Fibroblast of the conjunctiva (primary cell): ENCODE results near the gene CDK5RAP1.
A peak's percentile ranks its signal among the peaks of the same experiment; 100 is the strongest.
"Not testable (repeated sequence)": the region's sequence is repeated elsewhere in the genome, so short reads cannot be mapped to it uniquely, and the experiment has no call there.

ENCODE experiments used
- DNase-seq: peaks from one replicate; pipeline ENCODE4 v3.0.0-alpha.2; 2010; ENCODE audit warnings: low read depth

Gene CDK5RAP1

DNA sequence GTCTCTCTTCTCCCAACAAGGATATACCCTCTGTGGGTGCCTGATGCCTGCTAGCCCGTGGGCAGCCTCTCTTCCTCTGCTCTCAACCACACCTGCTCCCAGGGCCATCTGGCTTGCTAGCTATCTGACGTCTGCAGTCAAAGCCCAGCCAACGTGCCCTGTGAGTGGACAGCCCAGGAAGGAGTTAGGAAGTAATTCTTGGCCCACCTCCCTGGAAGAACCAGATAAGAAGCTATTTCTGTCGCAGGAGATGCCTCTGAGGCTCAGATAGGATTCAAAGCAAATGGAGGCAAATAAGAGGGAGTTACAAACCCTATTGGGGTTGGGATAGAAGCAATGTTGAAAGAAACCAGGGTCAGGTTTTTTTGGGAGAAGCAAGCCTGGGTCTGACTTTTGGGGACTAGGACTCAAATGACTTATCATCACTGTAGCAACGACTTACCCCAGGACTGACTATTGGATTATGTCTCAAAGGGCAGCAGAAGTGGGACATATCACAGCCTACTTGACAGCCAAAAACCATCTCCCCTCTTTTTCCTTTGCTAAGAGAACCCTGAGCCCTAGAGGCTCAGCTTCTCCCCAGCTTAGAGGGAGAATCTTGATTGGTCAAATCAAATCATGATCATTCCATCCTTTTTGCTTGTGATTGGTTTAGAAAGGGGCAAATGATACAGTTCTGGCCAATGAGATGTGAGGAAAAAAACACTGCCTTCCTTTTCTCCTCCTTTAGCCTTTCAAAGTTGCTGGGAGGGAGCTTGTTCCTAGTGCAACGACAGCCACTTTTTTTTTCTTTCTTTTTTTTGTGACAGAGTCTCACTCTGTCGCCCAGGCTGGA lies 18.0 kb upstream of the CDK5RAP1 start:
- no peak for DNase-seq

DNA sequence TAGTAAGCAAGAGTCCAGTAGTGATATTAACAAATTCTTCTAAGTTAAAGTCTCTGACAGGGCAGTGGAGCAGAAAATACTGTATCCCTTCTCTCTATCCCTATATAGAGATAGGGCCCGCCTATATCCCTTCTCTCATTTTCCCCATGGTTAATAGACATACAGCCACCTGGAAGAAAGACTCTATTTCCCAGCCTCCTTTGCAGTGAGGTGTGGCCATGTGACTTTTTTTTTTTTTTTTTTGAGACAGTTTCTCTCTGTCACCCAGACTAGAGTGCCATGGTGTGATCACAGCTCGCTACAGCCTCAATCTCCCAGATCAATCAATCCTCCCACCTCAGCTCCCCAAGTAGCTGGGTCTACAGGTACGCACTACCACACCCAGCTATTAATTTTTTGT lies 16.7 kb upstream of the CDK5RAP1 start:
- DNase-seq, result no peak

DNA sequence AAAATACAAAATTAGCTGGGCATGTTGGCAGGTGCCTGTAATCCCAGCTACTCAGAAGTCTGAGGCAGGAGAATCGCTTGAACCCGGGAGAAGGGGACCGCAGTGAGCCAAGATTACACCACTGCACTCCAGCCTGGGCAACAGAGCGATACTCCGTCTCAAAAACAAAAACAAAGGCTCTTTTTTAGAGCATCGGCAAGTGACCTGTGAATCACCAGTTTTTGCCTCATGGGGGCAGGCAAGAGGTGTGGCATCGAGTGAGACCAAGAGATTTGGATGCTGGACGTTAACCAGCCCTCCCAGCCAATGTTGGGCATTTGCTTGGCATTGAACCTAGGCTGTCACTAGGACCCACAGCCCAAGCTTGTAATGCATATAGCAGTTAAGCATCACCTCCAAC lies 14.6 kb upstream of the CDK5RAP1 start:
- no peak for DNase-seq

DNA sequence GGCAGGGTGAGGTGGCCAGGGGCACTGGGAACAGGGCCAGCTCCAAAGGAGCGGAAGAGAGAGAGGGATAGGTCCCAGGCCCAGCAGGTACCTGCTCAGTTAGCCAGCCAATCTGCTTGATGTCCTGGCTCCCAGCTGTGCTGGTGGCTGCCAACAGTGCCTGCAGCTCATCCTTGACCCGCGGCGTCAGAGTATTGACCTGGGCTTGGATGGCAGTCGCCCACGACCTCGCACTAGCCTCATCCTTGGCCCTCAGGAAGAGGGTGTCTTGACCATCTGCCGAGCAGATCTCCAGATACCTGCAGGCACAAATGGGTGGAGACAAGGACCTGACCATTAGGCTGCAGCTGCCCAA lies 11.1 kb upstream of the CDK5RAP1 start:
- no peak for DNase-seq

DNA sequence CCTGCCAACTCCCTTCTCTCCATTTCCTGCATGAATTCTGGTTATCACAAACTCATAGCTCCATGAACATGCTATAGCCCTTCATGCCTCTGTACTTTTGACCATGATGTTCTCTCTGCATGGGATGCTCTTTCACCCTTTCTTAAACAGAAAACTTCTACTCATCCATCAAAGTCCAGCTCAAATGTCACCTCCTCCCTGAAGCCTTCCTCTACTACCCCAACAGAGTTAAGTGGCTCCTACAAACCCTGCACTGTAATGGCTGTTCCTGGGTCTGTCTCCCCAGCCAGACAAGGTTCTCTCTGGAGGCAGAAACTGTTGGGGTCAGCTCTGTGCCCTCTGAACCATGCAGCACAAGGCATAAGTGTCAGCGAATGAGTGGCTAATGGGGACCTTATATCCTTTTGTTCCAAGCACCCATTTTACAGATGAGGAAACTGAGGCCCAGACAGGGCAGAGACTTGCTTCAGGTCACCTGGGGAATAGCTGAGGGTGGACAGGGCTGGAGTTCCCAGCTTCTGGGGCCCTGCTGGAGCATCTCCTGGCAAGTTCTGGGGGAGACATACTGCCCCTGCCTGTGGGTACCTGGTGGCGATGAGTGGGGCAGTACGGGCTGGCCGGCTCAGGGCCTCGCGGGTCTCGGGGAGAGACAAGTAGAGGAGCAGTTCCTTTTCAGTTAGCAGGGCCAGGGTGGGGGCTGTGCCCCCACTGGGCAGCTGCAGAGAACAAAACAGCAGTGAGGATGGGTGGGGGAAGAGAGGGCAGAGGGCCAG lies 10.6 kb upstream of the CDK5RAP1 start:
- DNase-seq, result no peak

DNA sequence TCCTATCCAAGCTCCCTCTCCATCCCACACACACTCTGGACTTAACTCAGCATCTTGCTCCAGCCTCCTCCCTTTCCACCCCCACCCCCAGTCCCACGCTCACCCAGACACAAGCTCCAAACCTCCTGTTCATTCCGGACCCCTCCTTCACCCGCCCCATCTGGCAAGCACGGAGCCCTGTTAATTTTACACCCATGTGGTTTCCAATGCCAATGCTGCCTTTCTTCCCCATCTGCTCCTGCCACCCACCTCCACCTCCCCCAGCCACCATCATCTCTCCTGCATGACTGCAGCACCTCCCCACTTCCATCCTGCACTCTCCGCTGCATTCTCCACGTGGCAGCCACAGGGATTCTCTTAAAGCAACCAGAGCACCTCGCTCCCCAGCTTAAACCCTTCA lies 9.9 kb upstream of the CDK5RAP1 start:
- no peak for DNase-seq

DNA sequence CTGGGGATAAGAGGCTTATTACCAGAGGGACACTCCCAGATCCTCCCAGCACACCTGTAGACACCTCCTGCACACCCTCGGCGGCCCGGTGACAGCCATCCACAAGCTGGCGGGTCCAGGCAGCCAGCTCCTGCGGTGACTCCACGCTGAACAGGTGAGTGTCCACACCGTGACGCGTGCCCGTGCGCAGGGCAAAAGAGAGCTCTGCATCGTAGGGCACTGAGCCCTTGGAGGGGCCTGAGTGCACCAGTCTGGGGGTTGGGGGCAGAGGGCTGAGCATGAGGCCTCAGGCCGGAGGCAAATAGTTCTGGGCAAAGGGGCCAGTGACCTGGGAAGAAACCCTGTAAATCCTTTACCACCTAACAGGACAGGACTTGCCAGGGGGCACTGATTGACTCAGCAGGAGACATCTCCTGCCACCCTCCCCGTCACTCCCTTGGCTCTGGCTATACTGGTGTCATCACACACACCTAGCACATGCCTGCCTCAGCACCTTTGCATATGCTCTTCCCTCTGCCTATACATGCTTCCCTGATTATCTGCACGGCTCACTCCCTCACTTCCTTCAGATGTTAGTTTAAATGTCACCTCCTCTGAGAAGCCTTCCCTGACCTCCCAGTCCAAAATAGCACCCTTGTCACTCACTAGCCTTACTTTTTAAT lies 8.9 kb upstream of the CDK5RAP1 start:
- DNase-seq, result no peak

DNA sequence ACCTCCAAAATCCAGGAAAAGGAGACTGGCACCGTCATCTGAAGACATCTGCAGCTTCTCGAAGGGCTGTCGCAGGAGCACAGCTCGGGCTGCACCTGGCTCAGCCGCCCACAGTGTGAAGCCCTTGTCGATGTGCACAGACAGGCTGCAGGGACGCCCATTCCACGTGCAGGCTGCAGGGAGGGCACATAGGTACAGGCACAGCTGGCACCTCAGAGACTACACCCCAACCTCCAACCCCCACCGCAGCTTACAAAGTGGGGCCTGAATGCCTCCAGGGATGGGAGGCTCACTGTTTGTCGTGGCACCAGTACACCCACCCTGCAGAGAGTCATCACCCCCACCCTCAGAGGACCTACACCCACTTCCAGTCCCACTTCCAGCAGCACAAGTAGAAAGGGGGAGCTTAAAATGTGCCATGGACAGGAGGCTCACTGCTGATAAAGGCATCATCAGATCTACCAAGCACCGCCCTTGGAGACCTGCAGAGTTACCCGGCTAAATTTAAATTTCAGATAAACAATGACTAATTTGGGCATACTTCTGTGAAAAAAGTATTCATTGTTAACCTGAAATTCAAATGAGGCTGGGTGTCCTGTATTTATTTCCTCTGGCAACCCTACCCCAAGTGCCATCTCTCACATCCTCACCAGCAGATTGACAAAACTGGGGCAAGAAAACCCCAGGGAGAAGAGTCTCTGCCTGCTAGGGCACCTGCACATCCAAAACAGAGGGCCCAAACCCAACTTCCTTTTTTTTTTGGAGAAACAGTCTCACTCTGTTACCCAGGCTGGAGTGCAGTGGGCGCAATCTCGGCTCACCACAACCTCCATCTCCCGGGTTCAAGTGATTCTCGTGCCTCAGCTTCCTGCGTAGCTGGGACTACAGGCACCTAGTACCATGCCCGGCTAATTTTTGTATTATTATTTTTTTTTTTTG lies 7.7 kb upstream of the CDK5RAP1 start:
- DNase-seq, result no peak

DNA sequence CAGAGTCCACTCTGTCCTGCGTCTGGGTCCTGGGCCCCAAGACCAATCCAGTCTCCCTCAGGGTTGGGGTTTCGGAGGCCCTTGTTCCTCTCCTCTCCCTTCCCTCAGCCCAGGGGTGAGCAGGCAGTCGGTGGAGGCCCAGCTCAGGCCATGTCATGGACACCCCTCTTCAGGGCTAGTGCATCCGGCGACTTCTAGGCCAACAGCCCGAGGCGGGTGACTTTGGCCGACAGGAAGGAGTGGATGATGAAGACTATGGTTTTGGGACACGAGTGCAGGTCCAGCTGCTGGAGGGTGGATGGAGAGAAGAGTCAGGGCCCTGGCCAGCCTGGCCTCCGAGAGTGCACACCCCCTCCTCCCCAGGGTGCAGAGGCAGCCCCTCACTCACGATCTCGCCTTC lies 7.0 kb upstream of the CDK5RAP1 start:
- no peak for DNase-seq

DNA sequence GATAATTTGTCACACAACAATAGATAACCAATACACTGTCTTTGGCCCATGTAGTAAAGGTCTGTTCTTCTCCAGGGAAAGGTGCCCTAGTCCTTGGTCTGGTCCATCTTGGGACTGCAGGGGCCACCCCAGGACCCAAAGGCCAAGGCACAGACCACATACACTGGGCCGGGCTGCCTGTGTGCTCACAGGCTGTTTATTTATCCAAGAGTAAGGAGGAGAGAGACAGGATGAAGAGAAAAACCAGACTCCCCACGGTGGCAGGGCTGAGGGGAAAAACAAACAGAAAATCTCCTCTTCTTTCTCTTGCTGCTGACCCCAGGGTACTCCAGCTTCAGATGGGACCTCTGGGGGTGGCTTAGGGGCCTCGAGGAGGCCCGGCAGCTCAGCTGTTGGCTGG lies 6.5 kb upstream of the CDK5RAP1 start:
- DNase-seq, result no peak

DNA sequence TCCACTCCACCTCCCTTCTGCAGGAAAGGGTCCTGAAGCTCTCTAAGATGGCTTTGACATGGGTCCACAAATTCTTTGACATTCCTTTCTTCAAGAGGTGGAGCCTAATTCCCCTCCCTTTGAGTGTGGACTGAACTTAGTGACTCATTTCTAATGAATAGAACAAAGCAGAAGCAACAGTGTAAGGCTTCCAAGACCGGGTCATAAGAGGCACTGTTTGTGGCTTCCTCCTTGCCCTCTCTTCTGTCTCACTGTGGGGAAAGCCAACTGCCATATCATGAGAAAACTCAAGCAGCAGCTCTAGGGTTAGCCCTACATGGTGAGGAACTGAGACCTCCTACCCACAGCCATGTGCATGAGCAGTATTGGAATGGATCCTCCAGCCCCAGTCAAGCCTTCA lies 5.9 kb upstream of the CDK5RAP1 start:
- DNase-seq, result no peak

DNA sequence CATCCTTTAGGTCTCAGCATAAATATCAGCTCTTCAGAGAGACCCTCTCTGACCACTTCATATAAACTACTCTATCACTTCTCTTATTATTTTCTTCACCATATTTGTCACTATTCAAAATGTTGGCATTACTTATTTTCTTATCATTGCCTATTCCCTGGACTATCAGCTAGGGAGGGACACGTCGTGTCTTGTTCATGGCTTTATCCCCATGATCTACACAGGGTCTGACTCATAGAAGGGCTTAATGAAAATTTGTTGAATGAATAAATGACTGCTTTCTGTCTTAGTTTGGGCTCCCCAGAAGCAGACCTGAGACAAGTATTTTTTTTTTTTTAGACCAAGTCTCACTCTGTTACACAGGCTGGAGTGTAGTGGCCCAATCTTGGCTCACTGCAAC lies 3.0 kb upstream of the CDK5RAP1 start:
- no peak for DNase-seq

DNA sequence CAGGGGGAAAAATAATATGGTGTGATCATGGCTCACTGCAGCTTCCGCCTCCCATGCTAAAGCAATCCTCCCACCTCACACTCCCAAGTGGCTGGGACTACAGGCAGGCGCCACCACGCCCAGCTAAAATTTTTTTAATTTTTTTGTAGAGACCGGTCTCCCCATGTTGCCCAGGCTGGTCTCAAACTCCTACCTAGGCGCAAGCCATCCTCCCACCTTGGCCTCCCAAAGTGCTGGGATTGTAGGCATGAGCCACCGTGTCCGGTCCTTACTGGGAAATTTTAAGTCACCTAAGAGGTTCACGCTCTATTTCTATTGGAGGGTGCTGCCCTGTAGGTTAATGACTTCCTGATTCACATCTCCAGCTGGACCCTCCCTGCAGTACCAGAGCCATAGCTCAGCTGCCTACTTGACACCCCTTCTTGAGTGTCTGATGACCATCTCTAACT lies 626 bp upstream of the CDK5RAP1 start:
- DNase-seq, result no peak

DNA sequence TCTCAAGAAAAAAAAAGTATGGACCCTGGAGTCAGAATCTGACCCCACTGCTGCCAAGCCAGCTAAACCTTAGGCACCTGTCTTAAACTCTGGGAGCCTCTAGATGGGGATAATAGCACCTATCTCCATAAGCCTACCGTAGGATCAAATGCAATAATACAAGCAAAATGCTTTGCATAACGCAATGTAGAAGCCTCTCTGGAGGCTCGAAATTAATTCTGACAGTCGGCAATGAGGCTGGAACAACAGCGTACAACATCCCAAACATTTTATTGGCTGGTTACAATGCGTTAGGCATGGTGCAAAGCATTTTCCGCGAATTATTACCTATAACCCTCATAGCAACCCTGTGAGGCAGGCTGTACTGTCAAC lies 521 bp downstream of the CDK5RAP1 start:
- no peak for DNase-seq

DNA sequence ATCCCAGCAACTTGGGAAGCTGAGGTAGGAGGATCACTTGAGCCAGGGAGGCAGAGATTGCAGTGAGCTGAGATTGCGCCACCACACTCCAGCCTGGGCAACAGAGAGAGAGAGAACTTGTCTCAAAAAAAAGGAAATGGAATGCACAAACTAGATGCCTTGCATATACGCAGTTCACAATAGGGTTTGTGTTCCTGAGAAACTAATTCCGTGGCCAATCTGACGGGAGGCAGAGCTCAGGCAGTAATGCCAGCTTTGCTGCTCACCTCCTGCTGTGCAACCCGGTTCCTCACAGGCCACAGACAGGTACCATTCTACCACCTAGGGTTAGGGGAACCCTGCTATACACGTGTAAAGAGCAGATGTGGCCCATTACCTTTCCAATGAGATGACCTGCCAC lies 1.4 kb downstream of the CDK5RAP1 start:
- no peak for DNase-seq

DNA sequence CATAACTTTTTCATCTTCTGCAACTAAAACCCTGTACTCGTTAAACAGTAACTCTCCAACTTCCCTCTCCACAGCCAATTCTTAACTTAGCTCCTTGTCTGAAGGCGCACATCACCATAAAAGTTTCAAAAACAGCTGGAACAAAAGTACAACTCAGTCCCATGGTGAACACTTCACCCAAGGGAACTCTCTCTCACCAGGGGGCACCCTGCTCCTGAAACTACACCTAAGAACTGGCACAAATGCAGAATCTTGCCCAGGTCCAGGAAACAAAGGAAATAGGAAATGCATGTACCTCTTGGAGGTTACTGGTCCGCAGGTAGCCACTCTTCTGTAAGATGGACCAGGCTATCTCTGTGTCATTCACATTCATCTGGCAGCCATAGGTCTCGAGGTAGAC lies 6.6 kb downstream of the CDK5RAP1 start:
- DNase-seq, result no peak

DNA sequence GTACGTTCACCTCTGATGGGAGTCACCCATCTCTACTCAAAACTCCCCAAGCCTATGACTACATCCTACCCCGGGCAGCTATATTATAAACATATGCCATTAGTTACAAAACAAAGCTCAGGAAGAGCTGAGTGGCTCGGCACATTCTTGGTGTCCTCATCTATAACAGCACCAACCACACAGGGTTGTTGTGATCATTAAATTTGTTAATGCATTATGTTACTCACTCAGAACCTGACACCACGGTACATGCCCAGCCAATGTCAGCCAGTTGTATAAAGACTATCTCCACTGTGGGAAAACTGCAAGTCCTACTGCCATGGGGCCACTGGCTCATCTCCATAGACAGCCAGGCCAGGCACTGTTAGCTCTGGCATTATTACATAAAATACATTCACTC lies 7.7 kb downstream of the CDK5RAP1 start:
- no peak for DNase-seq

DNA sequence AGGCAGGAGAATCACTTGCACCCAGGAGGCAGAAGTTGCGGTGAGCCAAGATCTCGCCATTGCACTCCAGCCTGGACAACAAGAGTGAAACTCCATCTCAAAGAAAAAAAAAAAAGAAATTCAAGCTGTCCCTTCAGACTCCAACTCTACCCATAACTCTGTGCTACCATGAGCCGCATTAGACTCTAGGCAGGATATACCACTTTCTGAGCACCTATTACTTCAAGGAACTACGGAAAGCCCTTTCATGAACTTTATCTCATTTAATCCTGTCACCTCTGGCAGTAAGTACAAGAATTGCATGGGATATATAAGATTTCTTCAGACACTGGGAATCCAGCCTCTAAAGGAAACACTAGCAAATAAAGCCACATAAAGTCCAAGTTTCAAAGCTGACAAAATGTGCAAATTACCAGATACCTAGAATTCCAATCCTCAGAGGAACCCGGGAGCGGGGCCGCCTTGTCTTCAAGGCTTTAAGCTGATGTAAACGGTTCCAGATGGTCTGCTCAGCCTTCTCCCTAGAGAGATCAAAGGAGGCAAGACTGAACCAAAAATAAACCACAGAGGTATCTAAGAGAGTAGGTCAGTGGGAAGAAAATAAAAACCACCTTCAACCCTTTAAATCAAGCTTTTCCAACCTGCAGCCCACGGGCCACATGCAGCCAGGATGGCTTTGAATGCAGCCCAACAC lies 9.4 kb downstream of the CDK5RAP1 start:
- peak; percentile 74 for DNase-seq

DNA sequence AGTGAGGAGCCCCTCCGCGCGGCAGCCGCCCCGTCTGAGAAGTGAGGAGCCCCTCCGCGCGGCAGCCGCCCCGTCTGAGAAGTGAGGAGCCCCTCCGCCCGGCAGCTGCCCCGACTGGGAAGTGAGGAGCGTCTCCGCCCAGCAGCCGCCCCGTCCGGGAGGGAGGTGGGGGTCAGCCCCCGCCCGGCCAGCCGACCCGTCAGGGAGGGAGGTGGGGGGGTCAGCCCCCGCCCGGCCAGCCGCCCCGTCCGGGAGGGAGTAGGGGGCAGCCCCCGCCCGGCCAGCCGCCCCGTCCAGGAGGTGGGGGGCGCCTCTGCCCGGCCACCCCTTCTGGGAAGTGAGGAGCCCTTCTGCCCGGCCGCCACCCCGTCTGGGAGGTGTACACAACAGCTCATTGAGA lies 12.0 kb downstream of the CDK5RAP1 start:
- not testable (repeated sequence) for DNase-seq

DNA sequence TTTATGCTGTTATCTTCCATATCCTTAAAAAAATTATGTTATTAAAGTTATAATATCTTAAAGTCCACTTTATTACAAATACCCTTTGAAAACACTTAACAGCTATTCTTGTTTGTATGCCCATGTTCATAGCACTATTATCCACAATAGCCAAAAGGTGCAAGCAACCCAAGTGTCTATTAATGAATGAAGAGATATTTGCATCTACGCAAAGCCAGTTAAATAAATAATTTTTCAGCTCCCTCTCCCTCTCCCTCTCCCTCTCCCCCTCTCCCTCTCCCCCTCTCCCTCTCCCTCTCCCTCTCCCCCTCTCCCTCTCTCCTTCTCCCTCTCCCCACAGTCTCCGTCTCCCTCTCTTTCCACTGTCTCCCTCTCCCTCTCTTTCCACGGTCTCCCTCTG lies 13.1 kb downstream of the CDK5RAP1 start:
- no peak for DNase-seq

DNA sequence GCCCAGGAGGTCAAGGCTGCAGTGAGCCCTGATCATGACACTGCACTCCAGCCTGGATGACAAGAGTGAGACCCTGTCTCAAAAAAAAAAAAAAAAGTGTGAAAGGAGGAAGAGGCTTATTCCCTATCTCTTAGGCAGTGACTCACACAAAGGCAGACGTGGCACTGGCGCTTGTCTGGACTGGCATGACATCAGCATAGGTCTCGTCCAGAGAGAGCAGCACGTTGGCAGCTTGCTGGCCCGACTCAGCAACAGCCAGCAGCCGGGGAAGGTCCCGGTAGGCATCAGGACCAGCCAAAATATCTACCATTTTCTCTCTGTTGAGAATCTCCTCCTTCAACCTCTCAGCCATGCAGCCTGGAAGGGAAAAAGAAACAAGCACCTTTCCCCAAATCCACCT lies 14.1 kb downstream of the CDK5RAP1 start:
- DNase-seq, result no peak
